ENCODE results near the gene PI4KA. TPM values are rescaled to one million over a fixed set of nuclear protein-coding genes. Genes with fewer than 3 reads are reported as not detected.

The PI4KA gene
- total RNA-seq, 2 experiments from 2014 or later: 46.9 to 95.7 TPM

DNA sequence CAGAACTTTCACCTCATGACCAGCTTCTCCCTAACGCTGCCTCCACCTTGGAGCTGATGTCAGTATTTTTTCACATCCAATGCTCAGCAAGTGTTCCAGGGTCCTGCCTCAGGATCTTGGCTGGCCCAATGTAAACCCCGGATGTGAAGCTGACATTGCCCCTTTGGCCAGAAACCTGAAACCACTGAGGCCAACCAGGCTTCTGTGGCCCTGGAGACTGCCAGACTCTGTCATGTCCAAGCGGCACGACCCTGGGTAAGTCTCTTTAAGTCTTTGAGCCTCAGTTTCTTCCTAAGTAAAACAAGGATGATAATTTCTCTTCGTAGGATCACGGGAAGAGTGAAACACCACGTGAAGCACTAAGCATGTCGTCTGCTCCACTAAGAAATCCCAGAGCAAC, 61.9 kb downstream of the PI4KA start:
- no peaks in the 10 kb centered on the region for H3K4me1 ChIP-seq (ENCODE audit: insufficient read depth, low read length, poor library complexity, severe bottlenecking)
- no peak overlapping the region for H3K4me3 ChIP-seq (ENCODE audit: low read depth, low read length, poor library complexity, severe bottlenecking)
- no peak for DNase-seq (ENCODE audit: low spot score)
- no peaks in the 10 kb centered on the region for H3K9me3 ChIP-seq (ENCODE audit: low read length)
- CTCF ChIA-PET (ENCODE audit: unreplicated experiment): no interaction called here
- intact Hi-C loops (cut with micrococcal nuclease; ENCODE audit: unreplicated experiment): no loop called here
- no peak for TF ChIP-seq EZH2phosphoT487 (IDR thresholded peaks at IDR 0.05; ENCODE audit: borderline replicate concordance, low read depth, low read length)
- TF ChIP-seq, protein P1, sequence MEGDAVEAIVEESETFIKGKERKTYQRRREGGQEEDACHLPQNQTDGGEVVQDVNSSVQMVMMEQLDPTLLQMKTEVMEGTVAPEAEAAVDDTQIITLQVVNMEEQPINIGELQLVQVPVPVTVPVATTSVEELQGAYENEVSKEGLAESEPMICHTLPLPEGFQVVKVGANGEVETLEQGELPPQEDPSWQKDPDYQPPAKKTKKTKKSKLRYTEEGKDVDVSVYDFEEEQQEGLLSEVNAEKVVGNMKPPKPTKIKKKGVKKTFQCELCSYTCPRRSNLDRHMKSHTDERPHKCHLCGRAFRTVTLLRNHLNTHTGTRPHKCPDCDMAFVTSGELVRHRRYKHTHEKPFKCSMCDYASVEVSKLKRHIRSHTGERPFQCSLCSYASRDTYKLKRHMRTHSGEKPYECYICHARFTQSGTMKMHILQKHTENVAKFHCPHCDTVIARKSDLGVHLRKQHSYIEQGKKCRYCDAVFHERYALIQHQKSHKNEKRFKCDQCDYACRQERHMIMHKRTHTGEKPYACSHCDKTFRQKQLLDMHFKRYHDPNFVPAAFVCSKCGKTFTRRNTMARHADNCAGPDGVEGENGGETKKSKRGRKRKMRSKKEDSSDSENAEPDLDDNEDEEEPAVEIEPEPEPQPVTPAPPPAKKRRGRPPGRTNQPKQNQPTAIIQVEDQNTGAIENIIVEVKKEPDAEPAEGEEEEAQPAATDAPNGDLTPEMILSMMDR (conservative IDR thresholded peaks at IDR 0.05; ENCODE audit: low read length): no peak
- H4K20me1 ChIP-seq (ENCODE audit: insufficient read depth, low read length): no peaks in the 10 kb centered on the region
- no peaks in the 10 kb centered on the region for H3K9me2 ChIP-seq (ENCODE audit: insufficient read depth, low read length)
- no TSS peak for BruUV-seq (replicated peaks)
- peaks cover 71% of the 10 kb centered on the region for H3K36me3 ChIP-seq (ENCODE audit: insufficient read depth, low read length)
- no peak overlapping the region for H3K27ac ChIP-seq (ENCODE audit: low read depth, low read length, poor library complexity, severe bottlenecking)
- H2AFZ ChIP-seq (ENCODE audit: low read length): no peak overlapping the region
- POLR2A ChIA-PET: no interaction called here
- H3K4me2 ChIP-seq (ENCODE audit: low read length): no peak overlapping the region
- H3K79me2 ChIP-seq (ENCODE audit: insufficient read depth, low read depth, low read length): no peaks in the 10 kb centered on the region

DNA sequence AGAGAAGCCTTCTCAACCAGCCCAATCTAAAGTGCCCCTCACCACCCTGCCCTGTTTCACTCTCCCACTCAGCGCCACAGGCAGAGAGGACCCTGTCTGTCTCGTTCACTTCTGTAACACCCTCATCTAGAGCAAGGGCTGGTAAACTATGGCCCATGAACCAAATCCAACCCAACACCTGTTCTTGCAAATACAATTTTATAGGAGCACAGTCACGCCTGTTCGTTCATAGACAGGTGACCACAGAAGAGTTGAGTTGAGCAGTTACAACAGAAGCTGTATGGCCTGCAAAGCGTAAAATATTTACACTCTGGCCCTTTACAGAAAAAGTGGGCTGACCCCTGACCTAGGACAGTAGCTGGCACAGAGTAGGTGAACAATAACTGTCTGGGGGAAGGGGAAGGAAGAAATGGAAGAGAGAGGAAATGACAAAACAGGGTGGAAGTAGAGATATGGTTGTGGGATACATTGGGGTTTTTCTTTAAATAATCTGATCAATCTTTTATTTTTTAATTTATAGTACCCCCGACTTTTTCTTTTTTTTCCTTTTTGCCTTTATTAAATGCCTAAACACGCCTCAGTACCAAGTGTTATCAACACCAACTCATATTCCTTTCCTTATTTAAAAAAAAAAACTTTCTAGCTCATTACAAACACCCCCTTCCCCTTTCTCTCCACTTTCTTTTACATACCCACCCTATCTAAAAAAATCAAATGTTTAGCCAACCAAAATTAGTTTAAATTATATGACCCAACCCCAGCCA, 63.8 kb downstream of the PI4KA start:
- H3K9me3 ChIP-seq (ENCODE audit: low read length): no peaks in the 10 kb centered on the region
- no peak overlapping the region for H3K27ac ChIP-seq (ENCODE audit: low read depth, low read length, poor library complexity, severe bottlenecking)
- no peak overlapping the region for H3K4me3 ChIP-seq (ENCODE audit: low read depth, low read length, poor library complexity, severe bottlenecking)
- no peaks in the 10 kb centered on the region for H3K9me2 ChIP-seq (ENCODE audit: insufficient read depth, low read length)
- POLR2A ChIA-PET: interaction anchor here (0.6 kb wide), 1 partner anchor 130 kb away, joined by 3 read pairs; no protein-coding TSS in a partner anchor
- no peaks in the 10 kb centered on the region for H3K4me1 ChIP-seq (ENCODE audit: insufficient read depth, low read length, poor library complexity, severe bottlenecking)
- H3K79me2 ChIP-seq (ENCODE audit: insufficient read depth, low read depth, low read length): no peaks in the 10 kb centered on the region
- H3K4me2 ChIP-seq (ENCODE audit: low read length): no peak overlapping the region
- TF ChIP-seq, protein P1 (conservative IDR thresholded peaks at IDR 0.05; ENCODE audit: low read length): no peak
- no peak for TF ChIP-seq EZH2phosphoT487 (IDR thresholded peaks at IDR 0.05; ENCODE audit: borderline replicate concordance, low read depth, low read length)
- BruUV-seq (replicated peaks): no TSS peak
- no peak for DNase-seq (ENCODE audit: low spot score)
- CTCF ChIA-PET (ENCODE audit: unreplicated experiment): no interaction called here
- intact Hi-C loops (cut with micrococcal nuclease; ENCODE audit: unreplicated experiment): no loop called here
- peaks cover 67% of the 10 kb centered on the region for H3K36me3 ChIP-seq (ENCODE audit: insufficient read depth, low read length)
- no peak overlapping the region for H2AFZ ChIP-seq (ENCODE audit: low read length)
- no peaks in the 10 kb centered on the region for H4K20me1 ChIP-seq (ENCODE audit: insufficient read depth, low read length)

Data from OCI-LY7 (cell line).